Upper lobe of left lung (tissue), 6 donors: ENCODE measurements around the gene SPATA31D1. TPM values are rescaled to one million over a fixed set of nuclear protein-coding genes. Genes with fewer than 3 reads are reported as not detected.

Experiments used
- ATAC-seq, 2 donors: fragments of 200-7000 bp; cut with Tn5 transposase; one replicate each; pipeline ENCODE4 v1.9.1; 2022; ENCODE audit warnings: mild to moderate bottlenecking in 2 of 2, moderate library complexity in 2 of 2; ENCODE audit not compliant: low FRiP score in 2 of 2
- DNase-seq, 2 donors: peaks; one replicate each; pipeline ENCODE4 v3.0.0-alpha.2; 2019 to 2020
- H3K27ac ChIP-seq, 4 donors: fragments of 200-600 bp; sonication (generic); one replicate each; pipeline ENCODE4 v1.5.1; 2016 to 2019
- H3K27me3 ChIP-seq, 4 donors: fragments of 200-600 bp; sonication (generic); one replicate each; pipeline ENCODE4 v1.5.1; 2017 to 2019
- H3K36me3 ChIP-seq, 4 donors: fragments of 200-600 bp; sonication (generic); one replicate each; pipeline ENCODE4 v1.5.1; 2016 to 2019
- H3K4me1 ChIP-seq, 4 donors: fragments of 200-600 bp; sonication (generic); one replicate each; pipeline ENCODE4 v1.5.1; 2018 to 2019
- H3K4me3 ChIP-seq, 4 donors: fragments of 200-600 bp; sonication (generic); one replicate each; pipeline ENCODE4 v1.5.1; 2017 to 2019; ENCODE audit warnings: mild to moderate bottlenecking in 2 of 4, moderate library complexity in 1 of 4
- H3K9me3 ChIP-seq, 4 donors: fragments of 200-600 bp; sonication (generic); one replicate each; pipeline ENCODE4 v1.5.1; 2018 to 2019
- CTCF ChIP-seq, 6 experiments: fragments of 450-650 bp in 4 of 6; fragments of 200-600 bp in 2 of 6; sonication (generic) in 2 of 6; IDR thresholded peaks; one replicate each; pipeline ENCODE4 v1.5.1; 2016 to 2019; ENCODE audit warnings: antibody characterized with exemption in 6 of 6
- EP300 ChIP-seq, 4 donors: sonication (generic); formaldehyde crosslinking; IDR thresholded peaks; one replicate each; pipeline ENCODE4 v1.5.1; 2017; ENCODE audit warnings: antibody characterized with exemption in 4 of 4, control low read depth in 2 of 4
- WGBS, 2 donors: methylation state at CpG; one replicate each; pipeline ENCODE4 v1.1.5; 2017 to 2018; 5-methylcytosine and 5-hydroxymethylcytosine counted together
- total RNA-seq, 6 donors: library from RNA; depleted of rRNA in 4 of 6; stranded (reverse); fragments of >200 nt in 4 of 6; gene quantifications; one replicate each; pipeline versions ENCODE4 v1.1.0 to v1.2.1, GENCODE V29; 2016 to 2021
- donor health status: DM: no; HTN: no; CAD: no; lungs with moderate emphysema.
- donor health status: DM: no; HTN: yes; CAD: no; lungs with severe emphysema.

Gene SPATA31D1
- total RNA-seq, 6 donors from 2014 or later, result not detected

GRCh38 chr9:82038897-82039296 is 50.3 kb downstream of the SPATA31D1 start:
- 61 to 75% methylated on average over 2 of the region's 2 CpGs for WGBS, 2 donors
- Histone ChIP-seq H3K27me3 (no peaks in the 10 kb centered on the region), H3K27ac (no peak overlapping the region), H3K36me3 (no peaks in the 10 kb centered on the region), H3K9me3 (no peaks in the 10 kb centered on the region), H3K4me3 (no peak overlapping the region), H3K4me1 (no peaks in the 10 kb centered on the region)
- DNase-seq (no peak), ATAC-seq (no peak)
- TF ChIP-seq CTCF (IDR thresholded peaks at IDR 0.05), result no peak
- no peak for TF ChIP-seq EP300 (IDR thresholded peaks at IDR 0.05)

Other genes starting within 250 kb of the SPATA31D1 start
- gene SPATA31D4, start 60.3 kb upstream of the SPATA31D1 start, total RNA-seq, result not detected
- not detected for gene SPATA31D3, start 45.3 kb upstream of the SPATA31D1 start, total RNA-seq